ENCODE measurements around the gene ZNF485.
"Not testable (repeated sequence)": the region's sequence is repeated elsewhere in the genome, so short reads cannot be mapped to it uniquely, and the experiment has no call there.

GRCh38 chr10:43601576-43601975, 4.7 kb upstream of the ZNF485 start:
- TF ChIP-seq CTCF, MAX (IDR thresholded peaks at IDR 0.05; ENCODE audit: low read depth, low read length): not testable (repeated sequence)

All from NB4 (cell line).